GM18909 (cell line): ENCODE data around the gene PIANP.

Experiments used
- ATAC-seq: cut with Tn5 transposase; IDR thresholded peaks from one replicate; pipeline ENCODE4 v1.9.1; 2021; ENCODE audit warnings: mild to moderate bottlenecking; ENCODE audit not compliant: unreplicated experiment, poor library complexity

The PIANP gene

GRCh38 chr12:6684609-6685008 lies 16.0 kb downstream of the PIANP start:
- ATAC-seq: no peak

- no peak for ATAC-seq
Measured at GRCh38 chr12:6676962-6677361, 23.7 kb downstream of the PIANP start.

- ATAC-seq: no peak
Measured at GRCh38 chr12:6672143-6672542, 28.5 kb downstream of the PIANP start.

- ATAC-seq: no peak
Measured at GRCh38 chr12:6667559-6668210, 32.9 kb downstream of the PIANP start.

- no peak for ATAC-seq
Measured at GRCh38 chr12:6666211-6666610, 34.4 kb downstream of the PIANP start.

GRCh38 chr12:6664902-6665301 lies 35.7 kb downstream of the PIANP start:
- ATAC-seq: no peak

- ATAC-seq: peak; percentile 96
Measured at GRCh38 chr12:6662906-6663742, 37.5 kb downstream of the PIANP start, which contains the start of gene ING4. Gene ING4 (minus strand): TSS chr12:6663119. CDS start chr12:6663101, 18 bp downstream.

- ATAC-seq: no peak
Measured at GRCh38 chr12:6662602-6662905, 38.1 kb downstream of the PIANP start.

- no peak for ATAC-seq
Measured at GRCh38 chr12:6653987-6654386, 46.6 kb downstream of the PIANP start.

- no peak for ATAC-seq
Measured at GRCh38 chr12:6653342-6653741, 47.3 kb downstream of the PIANP start.

- no peak for ATAC-seq
Measured at GRCh38 chr12:6652391-6652790, 48.2 kb downstream of the PIANP start.

- ATAC-seq: no peak
Measured at GRCh38 chr12:6650832-6651231, 49.8 kb downstream of the PIANP start.

GRCh38 chr12:6647083-6647604 lies 53.5 kb downstream of the PIANP start, which contains the start of gene ACRBP:
Gene ACRBP (minus strand): TSS chr12:6647432. CDS start chr12:6647366, 66 bp downstream.
- no peak for ATAC-seq

GRCh38 chr12:6646276-6647082 lies 54.1 kb downstream of the PIANP start:
- ATAC-seq: no peak

GRCh38 chr12:6644903-6645302 lies 55.7 kb downstream of the PIANP start:
- no peak for ATAC-seq

- no peak for ATAC-seq
Measured at GRCh38 chr12:6644257-6644596, 56.4 kb downstream of the PIANP start.
